ENCODE results near the gene S100A10.

DNA sequence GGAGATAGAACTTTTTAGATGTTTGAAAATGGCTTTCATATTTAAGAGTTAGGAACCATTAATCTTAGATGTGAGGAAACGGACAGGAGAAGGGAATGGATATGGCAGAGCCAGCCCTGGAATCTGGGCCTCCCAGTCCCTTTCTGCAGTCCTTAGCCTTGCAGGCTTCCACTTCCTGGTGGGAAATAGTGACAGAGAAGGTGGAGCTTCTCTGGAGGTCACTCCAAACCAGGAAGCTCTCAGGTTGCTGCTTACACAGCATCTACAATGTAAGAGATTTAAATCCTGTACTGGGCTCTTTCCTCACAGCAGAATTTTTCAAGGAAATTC, 40.6 kb upstream of the S100A10 start:
- TF ChIP-seq, protein P1, sequence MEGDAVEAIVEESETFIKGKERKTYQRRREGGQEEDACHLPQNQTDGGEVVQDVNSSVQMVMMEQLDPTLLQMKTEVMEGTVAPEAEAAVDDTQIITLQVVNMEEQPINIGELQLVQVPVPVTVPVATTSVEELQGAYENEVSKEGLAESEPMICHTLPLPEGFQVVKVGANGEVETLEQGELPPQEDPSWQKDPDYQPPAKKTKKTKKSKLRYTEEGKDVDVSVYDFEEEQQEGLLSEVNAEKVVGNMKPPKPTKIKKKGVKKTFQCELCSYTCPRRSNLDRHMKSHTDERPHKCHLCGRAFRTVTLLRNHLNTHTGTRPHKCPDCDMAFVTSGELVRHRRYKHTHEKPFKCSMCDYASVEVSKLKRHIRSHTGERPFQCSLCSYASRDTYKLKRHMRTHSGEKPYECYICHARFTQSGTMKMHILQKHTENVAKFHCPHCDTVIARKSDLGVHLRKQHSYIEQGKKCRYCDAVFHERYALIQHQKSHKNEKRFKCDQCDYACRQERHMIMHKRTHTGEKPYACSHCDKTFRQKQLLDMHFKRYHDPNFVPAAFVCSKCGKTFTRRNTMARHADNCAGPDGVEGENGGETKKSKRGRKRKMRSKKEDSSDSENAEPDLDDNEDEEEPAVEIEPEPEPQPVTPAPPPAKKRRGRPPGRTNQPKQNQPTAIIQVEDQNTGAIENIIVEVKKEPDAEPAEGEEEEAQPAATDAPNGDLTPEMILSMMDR (IDR thresholded peaks at IDR 0.05; ENCODE audit: low read length), result no peak
- TF ChIP-seq EZH2phosphoT487 (IDR thresholded peaks at IDR 0.05; ENCODE audit: low read length) (no peak), EZH2 (optimal IDR thresholded peaks at IDR 0.05; ENCODE audit: low read depth, low read length) (no peak)

All from MM.1S (cell line).